ENCODE measurements around the gene GNA12. TPM values are rescaled to one million over a fixed set of nuclear protein-coding genes. Genes with fewer than 3 reads are reported as not detected.
"Not testable (repeated sequence)": the region's sequence is repeated elsewhere in the genome, so short reads cannot be mapped to it uniquely, and the experiment has no call there.

The GNA12 gene
- total RNA-seq, 2 donors from 2014 or later = 12.2 to 17.5 TPM

DNA sequence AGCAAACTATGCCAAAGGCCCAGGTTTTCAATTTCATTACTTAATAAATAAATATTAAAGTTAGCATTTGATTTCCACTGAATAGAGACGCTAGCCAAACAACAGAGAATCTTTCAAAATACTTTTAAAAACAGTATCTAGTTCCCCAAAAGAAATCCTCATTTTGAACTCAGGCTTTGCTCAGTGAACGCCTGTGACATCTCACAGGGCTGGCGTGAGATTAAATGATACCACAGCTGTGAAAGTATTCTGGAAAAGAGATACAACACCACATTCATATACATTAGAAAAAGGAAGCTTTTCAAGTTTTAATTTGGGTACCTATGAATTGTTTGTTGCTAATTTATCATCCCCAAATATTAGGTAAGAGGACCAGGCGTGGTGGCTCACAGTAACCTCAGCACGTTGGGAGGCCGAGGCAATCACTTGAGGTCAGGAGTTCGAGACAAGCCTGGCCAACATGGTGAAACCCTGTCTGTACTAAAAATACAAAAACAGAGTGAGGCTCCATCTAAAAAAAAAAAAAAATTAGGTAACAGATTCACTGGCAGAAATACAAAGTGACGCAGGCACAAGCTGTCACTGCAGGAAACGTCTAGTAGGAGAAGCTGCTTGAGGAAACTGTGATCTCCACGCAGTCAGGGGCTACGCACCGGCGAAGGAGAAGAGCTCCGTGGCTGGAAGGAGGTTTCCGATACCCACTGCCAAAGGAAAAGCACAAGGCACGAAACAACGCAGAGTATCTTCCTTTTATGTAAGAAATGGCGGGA is 106.2 kb downstream of the GNA12 start:
- H3K27me3 ChIP-seq = no peaks in the 10 kb centered on the region
- no peak for ATAC-seq
- H3K4me1 ChIP-seq = peaks cover 4% of the 10 kb centered on the region
- peak in 2 of 4 donors; percentile 37 to 69 for DNase-seq
- no peaks in the 10 kb centered on the region for H3K9me3 ChIP-seq
- no peaks in the 10 kb centered on the region for H3K36me3 ChIP-seq (replicated peaks in 1 of 2; ENCODE audit: insufficient read depth in 1 of 2, low read depth in 2 of 2)
- intact Hi-C loops (cut with DNase I) = no loop called here
- TF ChIP-seq, protein P1, sequence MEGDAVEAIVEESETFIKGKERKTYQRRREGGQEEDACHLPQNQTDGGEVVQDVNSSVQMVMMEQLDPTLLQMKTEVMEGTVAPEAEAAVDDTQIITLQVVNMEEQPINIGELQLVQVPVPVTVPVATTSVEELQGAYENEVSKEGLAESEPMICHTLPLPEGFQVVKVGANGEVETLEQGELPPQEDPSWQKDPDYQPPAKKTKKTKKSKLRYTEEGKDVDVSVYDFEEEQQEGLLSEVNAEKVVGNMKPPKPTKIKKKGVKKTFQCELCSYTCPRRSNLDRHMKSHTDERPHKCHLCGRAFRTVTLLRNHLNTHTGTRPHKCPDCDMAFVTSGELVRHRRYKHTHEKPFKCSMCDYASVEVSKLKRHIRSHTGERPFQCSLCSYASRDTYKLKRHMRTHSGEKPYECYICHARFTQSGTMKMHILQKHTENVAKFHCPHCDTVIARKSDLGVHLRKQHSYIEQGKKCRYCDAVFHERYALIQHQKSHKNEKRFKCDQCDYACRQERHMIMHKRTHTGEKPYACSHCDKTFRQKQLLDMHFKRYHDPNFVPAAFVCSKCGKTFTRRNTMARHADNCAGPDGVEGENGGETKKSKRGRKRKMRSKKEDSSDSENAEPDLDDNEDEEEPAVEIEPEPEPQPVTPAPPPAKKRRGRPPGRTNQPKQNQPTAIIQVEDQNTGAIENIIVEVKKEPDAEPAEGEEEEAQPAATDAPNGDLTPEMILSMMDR (IDR thresholded peaks at IDR 0.05) = no peak
- TF ChIP-seq POLR2A (IDR thresholded peaks at IDR 0.05) = peak in 1 of 3 donors; percentile 50
- peak overlapping the region in 1 of 4 donors; percentile 30 for H3K27ac ChIP-seq
- 64 to 86% methylated on average over 18 of the region's 18 CpGs for WGBS, 2 donors
- H3K4me3 ChIP-seq = no peak overlapping the region

- DNase-seq; intact Hi-C loops (cut with DNase I); H3K9me3 ChIP-seq; ATAC-seq; H3K27ac ChIP-seq; H3K36me3 ChIP-seq (replicated peaks in 1 of 2; ENCODE audit: insufficient read depth in 1 of 2, low read depth in 2 of 2); H3K27me3 ChIP-seq; H3K4me1 ChIP-seq; H3K4me3 ChIP-seq: not testable (repeated sequence)
- WGBS, 2 donors = 90 to 94% methylated on average over 13 to 15 of the region's 15 CpGs
These were observed 106.9 kb downstream of the GNA12 start for GRCh38 chr7:2737005-2737743.

- DNase-seq (no peak), ATAC-seq (no peak)
- no peaks in the 10 kb centered on the region for H3K27me3 ChIP-seq
- H3K4me3 ChIP-seq = no peak overlapping the region
- no peaks in the 10 kb centered on the region for H3K36me3 ChIP-seq (replicated peaks in 1 of 2; ENCODE audit: insufficient read depth in 1 of 2, low read depth in 2 of 2)
- H3K9me3 ChIP-seq = no peaks in the 10 kb centered on the region
- no peak overlapping the region for H3K27ac ChIP-seq
- no peak for TF ChIP-seq POLR2A (IDR thresholded peaks at IDR 0.05)
- TF ChIP-seq, protein P1 (IDR thresholded peaks at IDR 0.05) = no peak
- WGBS, 2 donors = 81 to 85% methylated on average over 12 to 17 of the region's 17 CpGs
- peaks cover 6% of the 10 kb centered on the region for H3K4me1 ChIP-seq
- intact Hi-C loops (cut with DNase I) = no loop called here
These were observed 107.6 kb downstream of the GNA12 start for GRCh38 chr7:2736411-2736914.

- Histone ChIP-seq H3K36me3 (replicated peaks in 1 of 2; ENCODE audit: insufficient read depth in 1 of 2, low read depth in 2 of 2) (peaks cover 0 to 2% of the 10 kb centered on the region in 2 donors), H3K4me3 (no peak overlapping the region), H3K4me1 (peaks cover 6% of the 10 kb centered on the region), H3K9me3 (no peaks in the 10 kb centered on the region), H3K27ac (no peak overlapping the region), H3K27me3 (no peaks in the 10 kb centered on the region)
- DNase-seq (no peak), ATAC-seq (no peak)
- intact Hi-C loops (cut with DNase I) = no loop called here
- no peak for TF ChIP-seq POLR2A (IDR thresholded peaks at IDR 0.05)
- TF ChIP-seq, protein P1 (IDR thresholded peaks at IDR 0.05) = no peak
- WGBS, 2 donors = 77 to 93% methylated on average over 11 to 13 of the region's 13 CpGs
These were observed 108.4 kb downstream of the GNA12 start for GRCh38 chr7:2735744-2736143.
